LNCaP clone FGC (cell line): ENCODE results near the gene ATIC.

ENCODE experiments used
- DNase-seq: peaks from one replicate; pipeline ENCODE4 v3.0.0-alpha.2; 2011; ENCODE audit warnings: low read depth
- H3K4me3 ChIP-seq: 2 replicates; pipeline ENCODE4 v1.5.1; 2011; ENCODE audit warnings: mild to moderate bottlenecking, low read depth, low read length, control low read depth
- TF ChIP-seq, protein P1 (sequence below): IDR thresholded peaks from 2 replicates; pipeline ENCODE4 v1.5.1; 2012; ENCODE audit warnings: mild to moderate bottlenecking; ENCODE audit not compliant: control insufficient read depth, insufficient read depth; ENCODE audit errors: extremely low read depth

The ATIC gene

DNA sequence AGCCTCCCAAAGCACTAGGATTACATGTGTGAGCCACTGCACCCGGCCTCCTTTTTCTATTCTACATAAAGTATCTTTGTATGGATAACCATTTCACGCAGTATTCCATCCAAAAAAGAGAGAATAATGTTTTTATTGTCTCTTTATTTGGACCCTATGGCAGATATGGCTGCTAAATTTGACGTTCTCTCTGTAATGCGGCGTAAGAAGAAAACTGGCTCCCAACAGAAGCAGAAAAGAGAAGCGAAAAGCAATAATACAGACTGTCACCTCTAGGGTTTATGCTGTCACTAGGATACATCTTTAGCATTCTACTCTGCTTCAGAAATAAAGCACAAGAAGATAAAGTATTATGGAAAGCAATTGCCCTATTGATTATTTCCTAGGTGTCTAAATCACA lies 68.1 kb downstream of the ATIC start:
- no peak for DNase-seq
- TF ChIP-seq, protein P1, sequence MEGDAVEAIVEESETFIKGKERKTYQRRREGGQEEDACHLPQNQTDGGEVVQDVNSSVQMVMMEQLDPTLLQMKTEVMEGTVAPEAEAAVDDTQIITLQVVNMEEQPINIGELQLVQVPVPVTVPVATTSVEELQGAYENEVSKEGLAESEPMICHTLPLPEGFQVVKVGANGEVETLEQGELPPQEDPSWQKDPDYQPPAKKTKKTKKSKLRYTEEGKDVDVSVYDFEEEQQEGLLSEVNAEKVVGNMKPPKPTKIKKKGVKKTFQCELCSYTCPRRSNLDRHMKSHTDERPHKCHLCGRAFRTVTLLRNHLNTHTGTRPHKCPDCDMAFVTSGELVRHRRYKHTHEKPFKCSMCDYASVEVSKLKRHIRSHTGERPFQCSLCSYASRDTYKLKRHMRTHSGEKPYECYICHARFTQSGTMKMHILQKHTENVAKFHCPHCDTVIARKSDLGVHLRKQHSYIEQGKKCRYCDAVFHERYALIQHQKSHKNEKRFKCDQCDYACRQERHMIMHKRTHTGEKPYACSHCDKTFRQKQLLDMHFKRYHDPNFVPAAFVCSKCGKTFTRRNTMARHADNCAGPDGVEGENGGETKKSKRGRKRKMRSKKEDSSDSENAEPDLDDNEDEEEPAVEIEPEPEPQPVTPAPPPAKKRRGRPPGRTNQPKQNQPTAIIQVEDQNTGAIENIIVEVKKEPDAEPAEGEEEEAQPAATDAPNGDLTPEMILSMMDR: no peak
- no peak overlapping the region for H3K4me3 ChIP-seq

DNA sequence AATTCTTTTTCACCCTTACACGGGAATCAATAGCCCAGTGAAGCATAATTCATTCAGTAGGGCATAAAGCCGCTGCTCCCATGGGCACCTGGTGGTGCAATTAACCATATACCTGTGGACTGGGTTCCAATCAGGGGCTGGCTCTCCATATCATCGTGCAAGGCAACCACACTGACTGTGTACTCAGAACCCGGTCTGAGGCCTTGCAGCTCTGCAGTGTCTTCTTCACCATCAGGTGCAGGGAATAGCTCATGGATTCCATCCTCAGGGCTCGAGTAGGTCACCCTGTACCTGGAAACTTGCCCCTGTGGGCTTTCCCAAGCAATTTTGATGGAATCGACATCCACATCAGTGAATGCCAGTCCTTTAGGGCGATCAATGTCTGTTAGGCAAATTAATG lies 68.8 kb downstream of the ATIC start:
- TF ChIP-seq, protein P1: no peak
- no peak overlapping the region for H3K4me3 ChIP-seq
- no peak for DNase-seq

DNA sequence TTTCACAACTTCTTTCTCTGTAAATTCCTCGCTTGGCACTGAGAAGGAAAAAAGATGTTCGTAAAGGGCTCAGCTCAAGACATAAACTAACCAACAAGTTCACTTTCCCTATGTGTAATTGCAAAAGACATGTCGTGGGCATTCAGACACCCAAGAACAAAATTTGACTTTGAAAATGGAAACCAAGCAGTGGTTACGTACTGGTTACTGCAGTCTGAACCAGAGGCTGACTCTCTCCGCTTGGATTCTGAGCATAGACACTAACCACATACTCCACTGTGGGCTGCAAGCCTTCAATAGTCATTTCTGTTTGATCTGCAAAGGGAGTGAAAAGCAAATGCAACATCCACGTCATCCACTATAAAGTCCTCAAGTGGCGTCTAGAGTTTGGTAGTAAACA lies 70.2 kb downstream of the ATIC start:
- DNase-seq: no peak
- TF ChIP-seq, protein P1: no peak

DNA sequence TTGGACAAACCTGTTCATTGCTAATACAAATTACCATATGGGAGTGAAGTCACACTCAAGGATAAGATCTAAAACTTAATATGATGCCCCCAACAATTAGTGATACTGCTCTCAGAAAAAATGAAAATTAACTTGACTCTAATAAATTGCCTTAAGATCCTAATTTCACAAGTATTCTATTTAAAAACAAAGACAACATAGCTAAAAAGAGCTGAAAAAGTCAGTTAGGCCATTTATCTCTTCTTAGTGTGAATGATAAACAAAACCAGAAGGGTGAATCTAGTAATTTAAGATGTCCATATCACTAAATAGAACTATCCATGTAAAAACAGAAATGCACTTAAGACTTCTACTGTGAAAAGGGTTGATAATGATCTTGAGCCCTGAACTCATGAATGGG lies 70.6 kb downstream of the ATIC start:
- no peak overlapping the region for H3K4me3 ChIP-seq
- DNase-seq: no peak
- TF ChIP-seq, protein P1: no peak

More for the DNA sequence above, 70.2 kb downstream of the ATIC start:
- no peak overlapping the region for H3K4me3 ChIP-seq

DNA sequence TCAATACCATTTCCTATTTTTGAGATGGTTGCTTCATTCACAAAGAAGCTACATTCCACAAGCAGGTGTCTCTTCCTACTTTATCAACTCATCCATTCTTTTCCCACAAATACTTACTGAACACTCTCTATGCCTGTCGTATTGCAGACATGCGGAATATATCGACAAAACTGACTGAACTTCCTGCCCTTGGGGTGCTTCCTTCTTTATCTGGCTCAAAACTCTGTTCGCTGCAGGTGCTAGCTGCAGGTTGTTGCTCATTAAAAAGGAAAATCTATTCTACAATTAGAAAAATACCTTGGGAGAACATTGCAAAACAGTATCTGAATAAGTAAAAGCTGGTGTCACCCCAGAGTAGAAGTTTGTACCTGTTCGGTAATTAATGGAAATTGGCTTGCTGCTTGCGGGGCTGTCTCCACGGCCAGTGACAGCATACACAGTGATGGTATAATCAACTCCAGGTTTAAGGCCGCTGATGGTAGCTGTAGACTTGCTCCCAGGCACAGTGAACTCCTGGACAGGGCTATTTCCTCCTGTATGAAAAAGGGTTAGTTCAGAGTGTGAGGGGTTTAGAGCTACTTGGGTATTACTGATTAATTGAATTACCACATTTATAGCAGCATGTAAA lies 71.9 kb downstream of the ATIC start:
- no peak overlapping the region for H3K4me3 ChIP-seq
- DNase-seq: no peak
- TF ChIP-seq, protein P1: no peak

DNA sequence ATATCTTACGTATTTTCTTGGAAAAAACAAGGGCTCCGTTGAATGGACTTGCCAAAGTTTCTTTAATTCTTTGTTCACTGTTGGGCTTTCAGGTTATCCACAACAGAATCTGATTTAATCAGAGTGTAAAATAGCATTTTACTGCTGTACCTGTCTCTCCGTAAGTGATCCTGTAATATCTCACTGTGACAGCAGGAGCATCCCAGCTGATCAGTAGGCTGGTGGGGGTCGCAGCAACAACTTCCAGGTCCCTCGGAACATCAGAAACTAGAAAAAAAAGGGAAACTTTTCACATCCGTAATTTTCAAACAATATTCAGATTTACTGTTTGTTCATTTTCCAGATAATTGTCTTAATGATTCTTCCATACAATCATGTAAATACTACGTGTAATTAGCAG lies 72.9 kb downstream of the ATIC start:
- no peak for DNase-seq
- H3K4me3 ChIP-seq: no peak overlapping the region

More for the DNA sequence above, 72.9 kb downstream of the ATIC start:
- TF ChIP-seq, protein P1: no peak
